Astrocyte of the spinal cord (primary cell): ENCODE results near the gene SMC4.

ENCODE experiments used
- DNase-seq: peaks from one replicate; pipeline ENCODE4 v3.0.0; 2011; ENCODE audit warnings: low read depth, low spot score
- H3K4me3 ChIP-seq: 2 replicates; pipeline ENCODE4 v1.5.1; 2011; ENCODE audit warnings: low read depth, mild to moderate bottlenecking, low read length, moderate library complexity
- in situ Hi-C: cut with HindIII; loops from 2 replicates; pipeline ENCODE4 v1.10.0; 2017; ENCODE audit warnings: low sequenced_read_pairs
- TF ChIP-seq, protein P1 (sequence below): IDR thresholded peaks from 2 replicates; pipeline ENCODE4 v1.5.1; 2012; ENCODE audit warnings: low read depth, mild to moderate bottlenecking, low read length, inconsistent platforms

SMC4 gene

DNA sequence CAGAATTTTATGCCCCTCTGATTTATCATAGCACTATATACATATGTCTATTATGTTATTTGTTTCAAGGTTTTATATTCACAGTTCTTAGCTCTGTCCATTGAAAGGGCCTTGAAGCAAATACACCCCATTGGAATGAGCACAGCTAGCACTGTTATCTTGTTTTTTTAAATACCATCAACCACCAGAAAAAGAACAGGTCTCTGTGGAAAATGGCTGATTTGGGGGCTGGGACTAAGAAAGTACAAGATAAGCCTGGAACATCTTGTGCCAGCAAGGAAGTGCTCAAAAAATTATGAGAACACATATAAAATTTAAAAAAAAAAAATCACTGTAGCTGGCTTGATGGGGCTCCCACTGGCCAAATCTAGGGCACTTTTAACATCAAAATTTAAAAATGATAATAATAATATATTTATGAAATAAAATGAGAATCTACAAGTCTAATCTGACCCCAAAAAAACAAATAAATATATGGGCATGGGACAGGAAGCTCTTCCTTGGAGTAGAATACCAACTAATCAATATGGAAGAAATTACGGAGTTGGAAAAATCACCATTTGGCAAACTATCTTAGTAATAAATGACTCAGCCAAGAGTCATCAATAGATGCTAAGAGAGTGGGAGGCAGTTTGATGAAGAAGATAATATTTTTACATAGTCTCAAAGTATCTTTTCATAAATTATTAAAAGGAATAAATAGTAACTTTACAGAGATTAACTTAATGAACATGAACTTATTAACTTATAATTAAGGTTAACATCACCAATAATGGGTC, 20.9 kb upstream of the SMC4 start:
- in situ Hi-C loops: no loop called here
- no peak for DNase-seq
- TF ChIP-seq, protein P1, sequence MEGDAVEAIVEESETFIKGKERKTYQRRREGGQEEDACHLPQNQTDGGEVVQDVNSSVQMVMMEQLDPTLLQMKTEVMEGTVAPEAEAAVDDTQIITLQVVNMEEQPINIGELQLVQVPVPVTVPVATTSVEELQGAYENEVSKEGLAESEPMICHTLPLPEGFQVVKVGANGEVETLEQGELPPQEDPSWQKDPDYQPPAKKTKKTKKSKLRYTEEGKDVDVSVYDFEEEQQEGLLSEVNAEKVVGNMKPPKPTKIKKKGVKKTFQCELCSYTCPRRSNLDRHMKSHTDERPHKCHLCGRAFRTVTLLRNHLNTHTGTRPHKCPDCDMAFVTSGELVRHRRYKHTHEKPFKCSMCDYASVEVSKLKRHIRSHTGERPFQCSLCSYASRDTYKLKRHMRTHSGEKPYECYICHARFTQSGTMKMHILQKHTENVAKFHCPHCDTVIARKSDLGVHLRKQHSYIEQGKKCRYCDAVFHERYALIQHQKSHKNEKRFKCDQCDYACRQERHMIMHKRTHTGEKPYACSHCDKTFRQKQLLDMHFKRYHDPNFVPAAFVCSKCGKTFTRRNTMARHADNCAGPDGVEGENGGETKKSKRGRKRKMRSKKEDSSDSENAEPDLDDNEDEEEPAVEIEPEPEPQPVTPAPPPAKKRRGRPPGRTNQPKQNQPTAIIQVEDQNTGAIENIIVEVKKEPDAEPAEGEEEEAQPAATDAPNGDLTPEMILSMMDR: no peak
- H3K4me3 ChIP-seq: no peak overlapping the region

DNA sequence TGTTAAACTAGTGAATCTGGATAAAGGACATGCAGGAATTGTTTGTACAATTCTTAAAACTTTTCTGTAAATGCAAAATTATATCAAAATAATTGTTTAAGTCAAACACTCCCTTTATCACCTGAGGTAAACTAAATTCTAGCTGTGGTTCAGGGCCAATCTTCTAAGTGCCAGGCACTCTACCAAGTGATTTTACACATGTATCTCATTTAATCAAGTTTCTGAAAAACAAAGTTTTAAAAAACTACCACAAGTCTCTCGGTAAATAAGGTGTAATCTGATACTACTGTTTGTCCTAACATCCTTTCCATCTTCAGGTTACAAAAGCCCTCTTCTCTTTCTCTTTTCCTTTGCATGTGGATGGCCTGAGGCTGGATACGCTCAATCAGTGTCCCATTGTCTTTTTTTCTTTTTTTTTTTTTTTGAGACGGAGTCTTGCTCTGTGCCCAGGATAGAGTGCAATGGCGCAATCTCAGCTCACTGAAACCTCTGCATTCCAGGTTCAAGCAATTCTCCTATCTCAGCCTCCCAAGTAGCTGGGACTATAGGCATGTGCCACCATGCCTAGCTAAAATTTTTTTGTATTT, 19.7 kb upstream of the SMC4 start:
- DNase-seq: no peak
- TF ChIP-seq, protein P1: no peak
- H3K4me3 ChIP-seq: no peak overlapping the region
- in situ Hi-C loops: no loop called here

DNA sequence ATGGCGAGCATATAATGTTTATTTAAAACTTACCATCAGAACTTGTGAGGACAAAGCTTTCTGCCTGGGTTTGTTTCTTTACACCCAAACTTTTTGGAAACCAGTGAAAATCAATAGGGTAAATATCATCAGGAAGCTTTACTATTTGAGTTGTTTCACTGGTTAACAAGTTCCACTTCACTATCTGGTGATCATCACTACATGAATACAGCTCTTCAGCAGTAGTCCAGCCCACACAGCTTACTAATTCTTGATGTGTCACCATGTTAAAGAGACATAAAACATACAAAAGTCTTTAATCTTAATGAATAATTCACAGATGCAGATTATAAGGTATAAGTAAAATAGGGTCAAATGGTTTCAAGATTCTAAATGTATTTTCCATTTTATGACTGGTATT, 18.0 kb upstream of the SMC4 start:
- H3K4me3 ChIP-seq: no peak overlapping the region
- in situ Hi-C loops: no loop called here
- TF ChIP-seq, protein P1: no peak
- DNase-seq: no peak

DNA sequence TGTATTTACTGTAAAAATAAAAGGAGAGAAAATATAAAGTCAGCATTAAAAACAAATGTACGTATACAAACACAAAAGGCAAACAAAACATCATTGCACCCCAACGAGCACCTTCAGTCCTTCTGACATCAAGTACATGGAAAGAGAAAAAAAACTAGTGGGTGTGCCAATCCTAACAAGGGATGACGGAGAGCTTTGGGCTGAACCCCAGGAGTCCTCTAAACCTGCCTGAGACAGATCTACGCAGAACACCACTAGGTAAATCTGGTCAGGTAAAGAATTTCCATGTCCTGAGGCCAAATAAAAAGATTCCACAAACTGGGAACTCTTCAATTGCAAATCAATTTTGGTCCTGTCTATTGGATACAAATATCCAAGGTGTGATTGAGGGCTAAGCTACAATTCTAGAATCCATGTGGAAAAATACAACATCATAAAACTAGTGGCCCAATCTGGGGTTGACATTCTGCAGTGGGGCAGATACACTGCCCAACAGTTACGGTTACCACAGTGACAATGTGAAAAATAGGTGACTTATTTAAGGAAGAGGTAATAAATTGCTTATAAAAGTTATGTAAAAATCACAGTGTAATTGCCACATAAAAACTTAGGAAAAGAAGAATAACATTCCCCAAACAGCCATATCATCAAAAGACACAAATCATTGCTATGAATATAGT, 14.7 kb upstream of the SMC4 start:
- DNase-seq: no peak
- no peak overlapping the region for H3K4me3 ChIP-seq
- in situ Hi-C loops: no loop called here
- TF ChIP-seq, protein P1: no peak

DNA sequence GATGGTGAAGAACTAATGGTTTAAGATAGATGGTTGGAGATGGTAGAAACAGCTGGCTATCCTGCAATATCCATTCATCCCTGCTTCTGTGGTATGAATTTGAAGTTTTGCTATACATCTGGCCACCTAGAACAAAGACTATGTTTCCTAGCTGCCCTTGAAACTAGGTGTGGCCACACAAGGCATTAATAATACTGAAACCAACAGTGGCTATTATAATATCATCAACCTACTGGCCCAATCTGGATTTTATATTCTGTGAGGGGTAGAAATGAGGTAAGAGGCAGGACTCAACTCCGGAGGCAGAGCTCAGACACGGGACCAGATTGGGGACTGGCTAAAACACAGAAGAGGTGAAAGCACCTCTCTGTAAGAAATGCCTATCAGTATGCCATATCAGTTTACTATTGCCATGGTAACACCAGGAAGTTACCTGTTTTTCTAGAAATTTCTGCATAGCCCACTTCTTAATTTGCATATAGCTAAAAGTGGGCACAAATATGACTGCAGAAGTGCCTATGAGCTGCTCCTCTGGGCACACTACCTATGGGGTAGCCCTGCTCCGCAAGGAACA, 8.8 kb upstream of the SMC4 start:
- DNase-seq: no peak
- in situ Hi-C loops: no loop called here
- no peak overlapping the region for H3K4me3 ChIP-seq
- TF ChIP-seq, protein P1: no peak

DNA sequence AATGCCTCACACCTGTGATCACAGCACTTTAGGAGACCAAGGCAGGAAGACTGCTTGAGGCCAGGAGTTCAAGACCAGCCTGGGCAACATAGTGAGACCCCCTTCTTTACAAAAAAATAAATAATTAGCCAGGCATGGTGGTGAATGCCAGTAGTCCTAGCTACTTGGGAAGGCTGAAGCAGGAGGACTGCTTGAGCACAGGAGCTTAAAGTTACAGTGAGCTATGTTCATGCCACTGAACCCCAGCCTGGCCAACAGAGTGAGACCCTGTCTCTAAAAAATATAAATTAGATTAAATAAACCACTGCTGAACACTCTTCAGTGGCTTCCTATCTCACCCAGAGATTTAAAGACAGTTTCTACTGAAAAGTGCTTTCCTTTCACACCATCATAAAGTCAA, 6.7 kb upstream of the SMC4 start:
- no peak overlapping the region for H3K4me3 ChIP-seq
- in situ Hi-C loops: no loop called here
- TF ChIP-seq, protein P1: no peak
- DNase-seq: no peak
